H9 (cell line): ENCODE data around the gene AJAP1. TPM values are rescaled to one million over a fixed set of nuclear protein-coding genes. Genes with fewer than 3 reads are reported as not detected.

Source experiments
- DNase-seq: peaks from one replicate; pipeline ENCODE4 v3.0.0-alpha.2; 2017
- H2AFZ ChIP-seq: one replicate; pipeline ENCODE4 v1.6.1; 2013; ENCODE audit warnings: mild to moderate bottlenecking, low read length, control low read depth, moderate library complexity
- H2AK5ac ChIP-seq: 2 replicates; pipeline ENCODE4 v1.6.1; 2013; ENCODE audit warnings: low read length, control low read depth, mixed read lengths; ENCODE audit not compliant: insufficient read length
- H2BK120ac ChIP-seq: one replicate; pipeline ENCODE4 v1.6.1; 2013; ENCODE audit warnings: low read depth, mild to moderate bottlenecking, low read length, control low read depth, inconsistent platforms; ENCODE audit not compliant: poor library complexity, severe bottlenecking
- H2BK12ac ChIP-seq: 2 replicates; pipeline ENCODE4 v1.6.1; 2013; ENCODE audit warnings: low read length, control low read depth, mixed read lengths, low read depth; ENCODE audit not compliant: insufficient read length
- H2BK15ac ChIP-seq: 2 replicates; pipeline ENCODE4 v1.6.1; 2013; ENCODE audit warnings: low read depth, low read length, control low read depth
- H2BK20ac ChIP-seq: one replicate; pipeline ENCODE4 v1.6.1; 2013; ENCODE audit warnings: low read depth, mild to moderate bottlenecking, low read length, control low read depth, inconsistent platforms; ENCODE audit not compliant: poor library complexity, severe bottlenecking
- H2BK5ac ChIP-seq: 2 replicates; pipeline ENCODE4 v1.6.1; 2013; ENCODE audit warnings: low read length, control low read depth, mixed read lengths; ENCODE audit not compliant: insufficient read length
- H3K14ac ChIP-seq: 2 replicates; pipeline ENCODE4 v1.6.1; 2013; ENCODE audit warnings: low read length, control low read depth; ENCODE audit not compliant: insufficient read depth
- H3K18ac ChIP-seq: 2 replicates; pipeline ENCODE4 v1.6.1; 2013; ENCODE audit warnings: low read depth, mild to moderate bottlenecking, mixed read lengths, low read length, control low read depth; ENCODE audit not compliant: insufficient read length
- H3K23ac ChIP-seq: 2 replicates; pipeline ENCODE4 v1.6.1; 2013; ENCODE audit warnings: low read length, control low read depth, mixed read lengths, low read depth; ENCODE audit not compliant: insufficient read length
- H3K23me2 ChIP-seq: 2 replicates; pipeline ENCODE4 v1.6.1; 2013; ENCODE audit warnings: low read depth, mild to moderate bottlenecking, mixed read lengths, low read length, control low read depth; ENCODE audit not compliant: insufficient read length, poor library complexity, severe bottlenecking
- H3K27ac ChIP-seq: 2 replicates; pipeline ENCODE4 v1.5.1; 2013; ENCODE audit warnings: low read length, control low read depth, mixed read lengths, low read depth; ENCODE audit not compliant: insufficient read length
- H3K27me3 ChIP-seq: 2 replicates; pipeline ENCODE4 v1.6.1; 2013; ENCODE audit warnings: low read length, control low read depth, inconsistent platforms; ENCODE audit not compliant: insufficient read depth
- H3K4ac ChIP-seq: 2 replicates; pipeline ENCODE4 v1.6.1; 2013; ENCODE audit warnings: low read depth, mild to moderate bottlenecking, control low read depth, inconsistent platforms, low read length, moderate library complexity
- H3K4me1 ChIP-seq: 2 replicates; pipeline ENCODE4 v1.6.1; 2013; ENCODE audit warnings: low read length, control low read depth, inconsistent platforms; ENCODE audit not compliant: insufficient read depth
- H3K4me2 ChIP-seq: 2 replicates; pipeline ENCODE4 v1.6.1; 2013; ENCODE audit warnings: low read length, control low read depth, mixed read lengths; ENCODE audit not compliant: insufficient read length, insufficient read depth
- H3K56ac ChIP-seq: 2 replicates; pipeline ENCODE4 v1.6.1; 2013; ENCODE audit warnings: low read depth, mild to moderate bottlenecking, mixed read lengths, low read length, control low read depth; ENCODE audit not compliant: insufficient read length
- H3K79me1 ChIP-seq: 2 replicates; pipeline ENCODE4 v1.6.1; 2013; ENCODE audit warnings: low read depth, mild to moderate bottlenecking, moderate library complexity, low read length, control low read depth, inconsistent platforms; ENCODE audit not compliant: insufficient read depth, poor library complexity, severe bottlenecking
- H3K79me2 ChIP-seq: 2 replicates; pipeline ENCODE4 v1.6.1; 2013; ENCODE audit warnings: low read length, control low read depth, inconsistent platforms; ENCODE audit not compliant: insufficient read depth
- H3K9ac ChIP-seq: 2 replicates; pipeline ENCODE4 v1.6.1; 2013; ENCODE audit warnings: low read length, control low read depth, mixed read lengths; ENCODE audit not compliant: insufficient read length; ENCODE audit errors: extremely low read depth
- H3K9me3 ChIP-seq: one replicate; pipeline ENCODE4 v1.6.1; 2013; ENCODE audit warnings: low read depth, low read length, inconsistent platforms; ENCODE audit not compliant: control insufficient read depth
- H3T11ph ChIP-seq: one replicate; pipeline ENCODE4 v1.6.1; 2013; ENCODE audit warnings: mild to moderate bottlenecking, low read length, control low read depth, inconsistent platforms
- H4K20me1 ChIP-seq: one replicate; pipeline ENCODE4 v1.6.1; 2013; ENCODE audit not compliant: control insufficient read depth, insufficient read length, insufficient read depth
- H4K5ac ChIP-seq: 2 replicates; pipeline ENCODE4 v1.6.1; 2013; ENCODE audit warnings: low read depth, mild to moderate bottlenecking, mixed read lengths, low read length, control low read depth; ENCODE audit not compliant: insufficient read length
- H4K8ac ChIP-seq: replicated peaks from 2 replicates; pipeline ENCODE4 v1.6.1; 2013; ENCODE audit warnings: low read length, control low read depth, mixed read lengths, low read depth; ENCODE audit not compliant: insufficient read length
- H4K91ac ChIP-seq: 2 replicates; pipeline ENCODE4 v1.6.1; 2013; ENCODE audit warnings: low read depth, mild to moderate bottlenecking, moderate library complexity, mixed read lengths, low read length, control low read depth; ENCODE audit not compliant: insufficient read length
- H3K27ac Mint-ChIP-seq, 3 experiments: 2 replicates in 2 of 3; 3 replicates in 1 of 3; pipeline ENCODE4 v1.8.0; 2020 to 2021; ENCODE audit warnings: mixed read lengths in 3 of 3, mild to moderate bottlenecking in 1 of 3, moderate library complexity in 1 of 3
- H3K27me3 Mint-ChIP-seq: 2 replicates; pipeline ENCODE4 v1.8.0; 2021; ENCODE audit warnings: low read depth, mild to moderate bottlenecking, moderate library complexity, mixed read lengths
- H3K36me3 Mint-ChIP-seq, 3 experiments: 2 replicates in 2 of 3; 3 replicates in 1 of 3; pipeline ENCODE4 v1.8.0; 2020 to 2021; ENCODE audit warnings: low read depth in 3 of 3, mixed read lengths in 3 of 3; ENCODE audit not compliant: insufficient read depth in 1 of 3
- H3K4me1 Mint-ChIP-seq, 2 experiments: 2 replicates each; pipeline ENCODE4 v1.8.0; 2020; ENCODE audit warnings: mixed read lengths in 2 of 2
- H3K4me3 Mint-ChIP-seq, 2 experiments: 2 replicates in 1 of 2; 3 replicates in 1 of 2; pipeline ENCODE4 v1.8.0; 2020 to 2021; ENCODE audit warnings: mild to moderate bottlenecking in 2 of 2, mixed read lengths in 2 of 2, moderate library complexity in 1 of 2
- H3K9me3 Mint-ChIP-seq, 2 experiments: 2 replicates in 1 of 2; 3 replicates in 1 of 2; pipeline ENCODE4 v1.8.0; 2020; ENCODE audit warnings: mild to moderate bottlenecking in 2 of 2, mixed read lengths in 2 of 2, moderate library complexity in 1 of 2
- CTCF ChIP-seq: fragments of 200-600 bp; sonication (generic); conservative IDR thresholded peaks from 3 replicates; pipeline ENCODE4 v1.8.0; 2021; ENCODE audit warnings: antibody characterized with exemption, mild to moderate bottlenecking
- WGBS: extraction: QIAGEN DNeasy Blood & Tissue Kit; methylation state at CpG from one replicate; pipeline ENCODE4 v1.1.7; 2013; ENCODE audit warnings: missing lambda C conversion rate, low lambda C conversion rate, mixed read lengths; ENCODE audit not compliant: insufficient read length; ENCODE audit errors: extremely low coverage; 5-methylcytosine and 5-hydroxymethylcytosine counted together
- total RNA-seq: library from RNA; stranded (reverse); gene quantifications from 2 replicates; pipeline ENCODE4 v1.2.1, GENCODE V29; 2021

AJAP1 gene
- total RNA-seq, 1 experiment from 2014 or later = 8.6 TPM

DNA sequence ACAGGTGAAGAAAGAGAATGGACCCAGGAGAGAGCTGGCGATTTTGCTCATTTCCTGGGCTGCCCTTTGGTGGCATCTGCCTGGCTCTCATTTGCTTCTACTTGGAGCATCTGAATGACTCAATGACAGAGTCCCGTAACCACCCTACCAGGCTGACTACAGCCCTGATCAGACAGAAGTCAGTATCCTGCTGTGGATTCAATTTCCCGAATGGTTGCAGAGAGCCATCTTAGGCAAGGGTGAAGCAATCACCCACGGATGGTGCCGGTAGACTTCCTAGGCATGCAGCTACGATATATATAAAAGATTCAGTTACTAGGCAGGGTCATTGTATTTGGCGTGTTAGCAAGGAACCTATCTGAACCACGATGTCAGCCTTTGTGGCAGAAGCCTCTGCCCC is 10.2 kb downstream of the AJAP1 start:
- Mint-ChIP-seq H3K9me3 (peaks cover 19 to 27% of the 10 kb centered on the region in 2 experiments), H3K4me3 (no peak overlapping the region), H3K27ac (no peak overlapping the region), H3K36me3 (peaks cover 4 to 25% (median 17%) of the 10 kb centered on the region in 3 experiments), H3K27me3 (peaks cover 31% of the 10 kb centered on the region), H3K4me1 (peaks cover 14 to 18% of the 10 kb centered on the region in 2 experiments)
- WGBS = no CpG with 5 or more reads among the region's 8 CpGs
- Histone ChIP-seq H3K23me2 (no peaks in the 10 kb centered on the region), H3K27ac (no peak overlapping the region), H2BK15ac (no peak overlapping the region), H3K27me3 (no peaks in the 10 kb centered on the region), H2AK5ac (no peak overlapping the region), H4K8ac (no peak overlapping the region), H3K79me2 (no peaks in the 10 kb centered on the region; the same call in 1 of the 2 replicates), H3T11ph (no peak overlapping the region), H3K4ac (no peak overlapping the region), H2BK20ac (no peak overlapping the region), H3K14ac (no peak overlapping the region), H3K23ac (no peak overlapping the region), H4K91ac (no peak overlapping the region), H2BK12ac (no peak overlapping the region), H3K9me3 (no peaks in the 10 kb centered on the region), H3K9ac (no peak overlapping the region), H3K4me1 (peaks cover under 1% of the 10 kb centered on the region; the same call in 1 of the 2 replicates), H4K20me1 (no peaks in the 10 kb centered on the region), H2BK120ac (no peak overlapping the region), H2BK5ac (no peak overlapping the region), H3K4me2 (no peak overlapping the region), H4K5ac (no peak overlapping the region), H3K18ac (no peak overlapping the region), H3K56ac (no peak overlapping the region), H3K79me1 (no peaks in the 10 kb centered on the region), H2AFZ (no peak overlapping the region)
- no peak for TF ChIP-seq CTCF
- no peak for DNase-seq
